IPS DF 4.7 (cell line): Measurements from ENCODE around the gene TRAPPC5.
"Not testable (repeated sequence)": the region's sequence is repeated elsewhere in the genome, so short reads cannot be mapped to it uniquely, and the experiment has no call there.

Experiments used
- DNase-seq: peaks from one replicate; pipeline ENCODE4 v3.0.0-alpha.2; 2013; ENCODE audit warnings: low spot score; ENCODE audit errors: extremely low read depth

TRAPPC5 gene

DNA sequence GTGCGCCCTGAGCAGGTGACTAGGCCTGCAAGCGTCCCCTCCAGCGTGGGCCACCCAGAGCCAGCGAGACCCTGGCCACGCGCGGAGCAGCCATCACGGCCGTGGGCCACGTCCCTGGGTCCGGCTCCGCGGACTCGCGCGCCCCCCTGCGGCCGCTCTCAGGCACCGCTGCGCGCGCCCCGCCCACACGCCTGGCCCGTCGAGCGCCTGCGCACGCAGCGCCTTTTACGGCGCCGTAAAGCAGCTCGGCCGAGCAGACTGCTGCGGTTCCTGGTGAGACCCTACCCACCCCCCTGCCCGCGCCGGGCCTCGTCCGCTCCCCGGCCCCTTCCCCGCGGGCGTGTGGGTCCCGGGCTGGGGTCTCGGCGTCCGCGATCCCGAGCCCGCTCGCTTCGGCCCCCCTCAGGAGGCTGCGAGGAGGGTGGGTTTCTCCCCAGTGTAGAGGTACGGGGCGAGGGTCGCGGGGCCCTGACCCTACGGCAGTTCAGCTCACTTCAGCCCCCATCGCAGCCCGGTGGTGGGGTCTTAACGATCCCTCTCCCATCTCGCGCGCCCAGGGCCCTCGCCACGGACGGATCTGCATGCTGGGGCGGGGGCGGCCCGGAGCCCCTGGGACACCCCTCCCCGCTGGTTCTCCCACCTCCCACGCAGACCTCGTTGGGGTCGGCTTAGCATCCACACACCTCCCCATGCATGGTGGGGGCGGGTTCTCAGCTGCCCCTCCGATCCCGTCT lies at the start of gene TRAPPC5:
TSS of gene TRAPPC5 (plus strand) at position 228 of the 734 bp plus-strand sequence. CDS start 1,421 bp downstream, outside the sequence.
- DNase-seq: no peak

DNA sequence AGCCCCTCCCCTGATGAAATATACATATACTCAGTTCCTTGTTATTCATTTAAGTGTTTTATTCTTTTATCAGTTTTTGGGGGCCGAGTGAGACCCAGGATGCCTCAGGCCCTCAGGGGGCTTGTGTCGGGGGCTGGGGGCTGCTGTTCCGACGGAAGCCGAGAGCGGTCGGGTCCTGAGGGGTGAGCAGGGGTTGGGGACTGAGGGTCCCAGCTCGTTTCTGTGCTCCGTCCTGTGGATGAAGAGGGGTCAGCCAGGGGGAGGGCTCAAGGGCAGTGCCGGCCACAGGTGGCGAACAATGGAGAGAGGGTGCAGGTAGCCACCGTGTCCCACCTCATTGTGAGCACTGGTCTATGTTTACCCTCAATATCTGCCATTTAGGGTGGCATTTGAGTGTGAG lies 49.1 kb upstream of the TRAPPC5 start:
- DNase-seq: no peak

DNA sequence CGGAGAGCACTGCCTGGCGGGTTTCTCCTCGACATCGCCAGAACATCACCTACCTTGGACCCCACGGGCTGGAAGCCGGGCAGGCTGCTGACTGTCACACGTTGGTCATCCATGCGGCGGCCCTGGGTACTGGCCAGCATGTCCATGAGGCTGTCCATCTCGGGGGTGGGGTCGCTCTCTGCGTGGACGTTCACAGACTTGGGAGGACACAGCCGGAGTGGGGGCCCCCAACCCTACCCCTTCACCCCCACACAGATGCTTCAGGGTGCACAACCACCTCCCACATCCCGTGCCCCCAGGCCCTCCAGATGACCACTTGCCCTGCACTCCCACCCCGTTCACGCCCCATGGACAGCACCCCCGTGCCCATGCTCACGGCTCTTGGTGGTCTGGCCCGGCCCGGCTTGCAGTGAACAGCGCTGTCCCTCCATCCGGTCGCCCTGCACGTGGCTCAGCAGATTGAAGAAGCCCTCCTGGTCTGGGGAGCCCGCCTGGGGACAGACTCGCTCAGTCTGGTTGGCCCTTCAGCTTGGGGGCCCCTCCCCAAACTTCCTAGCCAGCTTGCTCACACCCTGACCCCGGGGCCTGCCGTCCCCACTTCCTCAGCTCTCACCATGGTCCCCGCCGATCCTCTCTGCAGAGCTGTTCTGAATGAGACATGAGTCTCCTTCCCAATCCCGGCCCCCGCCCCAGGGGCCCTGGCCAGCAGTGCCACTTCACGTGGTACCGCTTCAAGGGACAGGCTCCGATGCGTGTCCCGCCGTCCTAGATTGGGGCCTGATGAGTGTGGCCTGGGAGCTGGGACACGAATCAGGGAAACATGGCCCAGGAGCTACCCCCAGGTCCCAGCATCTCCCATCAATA lies 48.1 kb upstream of the TRAPPC5 start:
- no peak for DNase-seq

DNA sequence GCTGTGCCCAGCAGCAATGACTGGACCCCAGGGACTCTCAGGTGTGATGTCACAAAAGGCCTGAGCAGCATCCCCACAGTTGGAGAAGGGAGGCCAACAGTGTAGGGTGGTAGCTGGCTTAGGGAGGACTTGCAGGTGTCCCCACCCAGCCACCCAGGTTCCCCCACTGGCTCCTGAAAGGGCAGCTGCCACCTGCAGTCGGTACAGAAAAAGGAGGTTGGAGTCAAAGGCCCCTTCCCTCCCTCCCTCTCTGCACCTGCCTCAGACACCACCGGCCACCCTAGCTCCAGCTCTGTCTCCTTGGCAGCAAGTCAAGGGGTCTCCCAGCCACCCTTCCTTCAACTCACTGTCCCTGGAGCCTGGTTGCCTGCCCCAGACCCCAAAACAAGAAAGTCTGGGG lies 46.9 kb upstream of the TRAPPC5 start, which contains the start of gene PCP2:
TSS of gene PCP2 (minus strand) at position 22 of the 400 bp plus-strand sequence. CDS start 262 bp downstream, outside the sequence.
- no peak for DNase-seq

DNA sequence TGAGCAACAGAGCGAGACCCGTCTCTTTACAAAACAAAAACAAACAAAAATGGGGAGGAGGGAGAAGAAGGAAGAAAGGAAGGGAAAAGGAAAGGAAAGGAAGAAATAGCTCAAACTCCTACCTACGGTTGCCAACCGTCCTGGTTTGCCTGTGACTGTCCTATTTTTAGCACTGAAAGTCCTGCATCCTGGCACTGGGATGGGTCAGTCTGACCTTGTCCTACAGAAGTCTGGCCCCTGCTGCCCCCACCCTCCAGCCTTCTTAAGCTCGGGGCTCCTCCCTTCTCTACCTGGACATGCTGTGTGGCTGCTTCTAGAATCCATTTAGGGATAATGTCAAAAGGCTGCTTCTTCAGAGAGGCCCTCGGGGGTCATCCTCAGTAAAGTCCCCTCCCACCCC lies 45.0 kb upstream of the TRAPPC5 start:
- DNase-seq: no peak

DNA sequence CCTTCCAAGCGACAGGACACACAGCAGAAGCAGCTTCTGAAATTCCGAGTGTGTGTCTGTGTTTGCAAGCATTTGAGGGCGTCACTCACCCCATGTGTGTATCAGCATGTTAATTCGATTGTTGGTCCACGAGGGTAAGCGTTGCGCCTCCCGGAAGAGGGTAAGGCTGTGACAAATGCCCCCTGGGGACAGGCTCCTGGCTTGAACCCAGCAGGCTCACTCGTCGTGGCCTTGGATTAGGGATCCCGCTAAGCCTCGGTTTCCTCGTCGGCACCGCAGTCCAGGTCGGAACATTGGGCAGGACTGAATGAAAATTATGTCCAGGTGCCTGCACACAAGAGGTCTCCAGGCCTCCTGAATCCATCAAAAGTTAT lies 44.3 kb upstream of the TRAPPC5 start:
- no peak for DNase-seq

DNA sequence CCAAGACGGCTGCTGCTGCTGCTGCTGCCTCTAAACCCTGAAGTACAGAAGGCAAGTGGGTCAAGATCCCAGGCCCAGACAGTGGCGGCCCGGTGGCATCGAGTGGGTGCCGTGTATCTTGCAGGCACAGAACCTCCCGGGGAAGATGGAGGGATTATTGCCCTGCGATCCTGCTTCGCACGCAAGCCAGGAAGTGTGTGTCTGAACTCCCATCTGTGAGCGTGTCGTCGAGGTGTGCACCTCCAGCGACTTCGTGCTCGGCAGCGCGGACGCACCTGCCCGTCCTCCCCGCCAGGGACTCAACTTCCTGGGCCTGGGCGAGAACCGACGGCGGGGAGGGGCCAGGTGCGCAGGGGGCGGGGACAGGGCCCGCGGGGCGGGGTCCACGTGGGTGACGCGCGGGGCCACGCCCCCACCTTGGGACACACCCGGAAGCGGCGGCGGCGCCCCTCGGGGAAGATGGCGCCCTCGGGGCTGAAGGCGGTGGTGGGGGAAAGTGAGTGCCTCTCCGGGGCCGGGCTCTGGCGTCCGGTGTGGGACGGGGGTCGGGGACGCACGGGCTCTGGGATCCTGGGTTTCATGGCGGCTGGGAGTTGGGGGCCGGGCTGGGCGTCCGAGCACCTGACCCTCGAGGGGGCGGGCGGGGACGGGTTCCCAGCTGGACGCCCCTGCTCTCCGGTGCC lies 43.8 kb upstream of the TRAPPC5 start, which contains the start of gene STXBP2:
TSS of gene STXBP2 (plus strand) at position 420 of the 683 bp plus-strand sequence. CDS start at position 460, 40 bp downstream.
- no peak for DNase-seq

DNA sequence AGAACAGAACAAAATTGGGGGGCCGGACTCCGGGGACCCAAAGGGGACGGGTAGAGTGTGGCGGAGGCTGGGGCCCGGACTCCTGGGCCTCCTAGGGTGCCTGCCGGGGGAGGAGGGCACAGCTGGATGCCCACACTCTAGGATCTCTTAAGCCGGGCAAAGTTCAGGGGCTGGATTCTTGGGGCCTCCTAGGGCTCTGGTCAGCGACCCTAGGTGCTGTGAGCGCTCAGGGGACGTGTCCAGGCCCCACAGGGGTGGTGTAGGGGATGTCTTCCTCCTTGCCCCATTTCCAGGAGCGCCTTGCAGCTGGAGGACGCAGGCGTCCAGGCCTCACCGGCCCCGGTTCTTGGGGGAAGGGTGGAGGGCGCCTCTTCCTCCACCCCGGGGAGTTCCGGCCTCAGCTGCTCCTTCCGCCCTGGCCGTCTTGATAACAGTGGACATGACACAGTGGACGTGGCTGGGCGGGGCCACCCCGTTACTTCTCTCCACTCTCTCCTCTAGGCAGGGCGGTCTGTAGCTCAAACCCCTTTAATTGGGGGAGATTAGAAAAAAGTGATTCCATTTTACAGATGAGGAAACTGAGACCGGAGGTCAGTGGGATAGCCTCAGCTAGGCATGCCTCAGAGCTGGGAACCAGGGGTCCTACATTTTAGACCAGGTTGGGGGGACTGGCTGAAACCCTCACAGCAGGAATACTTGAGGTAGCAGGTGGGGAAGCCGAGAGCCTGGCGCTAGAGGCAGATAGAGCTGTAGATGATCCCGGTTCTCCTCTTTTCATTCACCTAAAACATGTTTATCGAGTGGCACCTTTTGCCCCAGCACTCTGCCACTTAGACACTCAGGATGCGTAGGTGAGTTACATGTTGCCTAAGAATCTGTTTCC lies 43.0 kb upstream of the TRAPPC5 start:
- DNase-seq: no peak

DNA sequence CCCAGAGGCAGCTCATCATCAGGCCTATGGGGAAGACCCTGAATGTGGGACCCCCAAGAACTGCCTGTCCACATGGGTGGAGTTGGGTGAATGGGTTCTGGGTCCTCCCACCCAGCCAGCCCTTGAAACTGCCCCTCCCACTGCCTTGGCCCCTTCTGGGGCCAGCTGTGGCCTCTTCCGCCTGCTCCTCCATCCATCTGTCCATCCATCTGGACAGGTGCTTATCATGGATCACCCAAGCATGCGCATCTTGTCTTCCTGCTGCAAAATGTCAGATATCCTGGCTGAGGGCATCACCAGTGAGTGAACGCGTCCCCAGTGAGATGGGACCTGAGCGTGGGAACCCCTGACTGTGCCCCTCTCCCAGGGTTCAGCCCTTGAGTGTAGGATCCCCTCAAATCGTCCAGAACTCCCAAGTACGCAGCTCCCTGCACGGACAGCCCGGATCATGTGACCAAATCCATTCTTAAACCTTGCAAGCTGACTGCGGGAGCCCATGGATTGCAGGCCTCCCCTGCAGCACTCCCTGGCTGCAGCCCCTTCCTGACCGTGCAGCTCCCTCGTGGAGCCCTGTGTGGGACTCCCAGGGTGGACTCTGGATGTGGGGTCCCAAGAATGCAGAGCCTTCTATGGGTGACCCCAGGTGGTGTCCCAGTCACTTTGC lies 41.7 kb upstream of the TRAPPC5 start:
- no peak for DNase-seq

DNA sequence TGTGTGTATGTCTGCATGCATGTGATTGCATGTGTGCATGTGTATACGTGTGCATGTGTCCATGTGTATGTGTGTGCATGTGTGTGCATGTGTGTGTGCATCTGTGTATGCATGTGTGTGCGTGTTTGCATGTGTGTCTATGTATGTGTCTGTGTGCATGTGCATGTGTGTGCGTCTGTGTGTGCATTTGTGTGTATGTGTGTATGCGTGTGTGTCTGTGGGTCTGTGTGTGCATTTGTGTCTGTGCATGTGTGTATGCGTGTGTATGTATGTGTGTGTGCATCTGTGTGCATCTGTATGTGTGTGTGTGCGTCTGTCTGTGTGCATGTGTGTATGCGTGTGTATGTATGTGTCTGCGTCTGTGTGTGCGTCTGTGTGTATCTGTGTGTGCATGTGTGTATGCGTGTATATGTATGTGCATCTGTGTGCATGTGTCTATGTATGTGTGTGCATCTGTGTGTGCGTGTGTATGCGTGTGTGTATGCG lies 40.7 kb upstream of the TRAPPC5 start:
- DNase-seq: no peak

DNA sequence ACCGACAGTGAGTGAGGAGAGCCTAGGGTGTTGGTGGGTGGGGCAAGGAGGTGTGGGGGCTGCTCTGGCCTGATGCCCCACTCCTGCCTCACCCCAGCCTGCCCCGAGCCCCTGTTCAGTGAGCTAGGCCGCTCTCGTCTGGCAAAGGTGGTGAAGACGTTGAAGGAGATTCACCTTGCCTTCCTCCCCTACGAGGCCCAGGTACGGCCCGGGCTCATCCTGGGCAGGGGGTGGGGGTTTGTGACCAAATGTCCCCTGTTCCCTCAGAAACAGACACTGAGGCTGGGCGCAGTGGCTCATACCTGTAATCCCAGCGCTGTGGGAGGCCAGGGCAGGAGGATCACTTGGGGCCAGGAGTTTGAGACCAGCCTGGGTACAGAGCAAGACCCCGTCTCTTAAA lies 39.8 kb upstream of the TRAPPC5 start:
- DNase-seq: no peak

DNA sequence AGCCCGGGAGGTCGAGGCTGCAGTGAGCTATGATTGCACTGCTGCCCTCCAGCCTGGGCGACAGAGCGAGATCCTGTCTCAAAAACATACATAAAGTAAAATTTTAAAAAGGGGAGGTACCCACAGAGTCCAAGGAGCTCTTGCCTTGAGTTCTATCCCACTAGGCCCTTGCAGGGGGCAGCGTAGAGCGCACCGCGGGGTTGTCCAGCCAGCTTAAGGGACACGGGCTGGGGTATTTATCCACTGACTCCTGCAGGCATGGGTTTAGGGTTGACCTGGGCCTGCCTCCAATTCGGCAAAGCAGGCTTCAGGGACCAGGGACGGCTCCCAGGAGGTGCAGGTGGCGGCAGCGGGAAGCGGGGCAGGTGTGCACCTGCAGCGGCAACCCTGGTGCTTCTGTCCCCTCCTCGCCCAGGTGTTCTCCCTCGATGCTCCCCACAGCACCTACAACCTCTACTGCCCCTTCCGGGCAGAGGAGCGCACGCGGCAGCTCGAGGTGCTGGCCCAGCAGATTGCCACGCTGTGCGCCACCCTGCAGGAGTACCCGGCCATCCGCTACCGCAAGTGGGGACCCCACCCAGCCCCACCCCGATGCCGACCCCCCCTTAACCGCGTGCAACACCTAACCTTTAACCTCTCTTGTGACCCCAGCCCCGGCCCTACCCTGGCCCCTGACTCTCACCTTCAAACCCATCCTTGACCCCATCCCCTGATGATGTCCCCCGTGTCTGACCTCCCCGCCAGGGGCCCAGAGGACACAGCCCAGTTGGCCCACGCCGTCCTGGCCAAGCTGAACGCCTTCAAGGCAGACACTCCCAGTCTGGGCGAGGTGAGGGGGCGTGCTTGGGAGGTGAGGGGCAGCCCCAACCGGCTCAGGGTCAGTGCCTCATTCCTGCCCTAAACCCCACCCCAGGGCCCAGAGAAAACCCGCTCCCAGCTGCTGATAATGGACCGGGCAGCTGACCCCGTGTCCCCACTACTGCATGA lies 39.0 kb upstream of the TRAPPC5 start:
- no peak for DNase-seq

DNA sequence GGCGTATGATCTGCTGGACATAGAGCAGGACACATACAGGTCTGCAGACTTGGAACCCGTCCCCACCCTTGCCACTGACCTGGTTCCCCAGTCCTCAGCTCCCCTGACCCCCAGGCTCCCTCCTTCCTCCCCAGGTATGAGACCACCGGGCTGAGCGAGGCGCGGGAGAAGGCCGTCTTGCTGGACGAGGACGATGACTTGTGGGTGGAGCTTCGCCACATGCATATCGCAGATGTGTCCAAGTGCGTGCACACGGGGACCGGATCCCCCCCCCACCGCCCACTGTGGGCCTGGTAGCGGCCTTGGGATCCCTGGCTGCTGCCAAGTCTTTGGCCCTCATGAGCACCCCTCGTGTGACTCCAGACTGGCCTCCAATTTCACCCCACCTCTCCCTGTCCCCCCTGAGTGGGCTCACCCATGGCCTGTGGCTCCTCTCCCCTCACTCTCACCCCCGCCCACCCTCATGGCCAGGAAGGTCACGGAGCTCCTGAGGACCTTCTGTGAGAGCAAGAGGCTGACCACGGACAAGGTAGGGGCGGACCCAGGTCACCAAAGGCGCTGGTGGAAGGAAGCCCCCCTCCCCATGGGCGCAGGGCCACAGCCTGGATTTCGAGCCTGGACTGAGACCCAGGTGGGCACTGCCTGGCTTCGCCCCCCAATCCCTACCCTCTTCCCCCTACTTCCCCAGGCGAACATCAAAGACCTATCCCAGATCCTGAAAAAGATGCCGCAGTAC lies 38.2 kb upstream of the TRAPPC5 start:
- DNase-seq: no peak

DNA sequence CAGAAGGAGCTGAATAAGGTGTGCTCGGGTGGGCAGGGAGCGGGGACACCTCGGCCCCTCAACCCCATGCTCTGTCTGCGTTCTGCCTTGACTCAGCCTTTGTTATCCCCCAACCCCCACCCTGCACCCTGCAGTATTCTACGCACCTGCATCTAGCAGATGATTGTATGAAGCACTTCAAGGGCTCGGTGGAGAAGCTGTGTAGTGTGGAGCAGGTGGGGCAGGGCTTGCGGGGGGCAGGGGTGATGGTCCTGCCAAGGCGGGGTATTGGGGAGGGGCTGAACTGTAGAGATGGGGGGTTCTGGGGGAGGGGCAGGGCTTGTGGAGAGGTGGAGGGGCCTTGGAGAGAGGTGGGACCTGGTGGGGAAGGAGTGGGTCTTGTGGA lies 37.6 kb upstream of the TRAPPC5 start:
- DNase-seq: no peak

DNA sequence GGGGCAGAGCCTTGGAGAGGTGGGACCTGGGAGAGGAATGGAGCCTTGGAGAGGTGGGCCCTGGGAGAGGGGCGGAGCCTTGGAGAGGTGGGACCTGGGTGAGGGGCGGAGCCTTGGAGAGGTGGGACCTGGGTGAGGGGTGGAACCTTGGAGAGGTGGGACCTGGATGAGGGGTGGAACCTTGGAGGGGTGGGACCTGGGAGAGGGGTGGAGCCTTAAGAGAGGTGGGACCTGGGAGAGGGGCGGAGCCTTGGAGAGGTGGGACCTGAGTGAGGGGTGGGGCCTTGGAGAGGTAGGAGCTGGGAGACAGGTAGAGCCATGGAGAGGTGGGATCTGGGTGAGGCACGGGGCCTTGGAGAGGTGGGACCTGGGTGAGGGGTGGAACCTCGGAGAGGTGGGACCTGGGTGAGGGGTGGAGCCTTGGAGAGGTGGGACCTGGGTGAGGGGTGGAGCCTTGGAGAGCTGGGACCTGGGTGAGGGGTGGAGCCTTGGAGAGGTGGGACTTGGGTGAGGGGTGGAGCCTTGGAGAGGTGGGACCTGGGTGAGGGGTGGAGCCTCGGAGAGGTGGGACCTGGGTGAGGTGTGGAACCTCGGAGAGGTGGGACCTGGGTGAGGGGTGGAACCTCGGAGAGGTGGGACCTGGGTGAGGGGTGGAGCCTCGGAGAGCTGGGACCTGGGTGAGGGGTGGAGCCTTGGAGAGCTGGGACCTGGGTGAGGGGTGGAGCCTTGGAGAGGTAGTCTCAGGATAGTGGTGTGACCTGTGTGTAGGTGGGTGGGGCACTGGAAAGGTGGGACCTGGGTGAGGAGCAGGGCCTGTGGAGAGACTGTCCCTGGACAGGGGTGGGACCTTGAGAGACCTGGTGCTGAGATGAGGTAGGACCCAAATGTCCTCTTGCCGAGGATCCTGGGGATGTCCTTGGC lies 36.7 kb upstream of the TRAPPC5 start:
- not testable (repeated sequence) for DNase-seq

DNA sequence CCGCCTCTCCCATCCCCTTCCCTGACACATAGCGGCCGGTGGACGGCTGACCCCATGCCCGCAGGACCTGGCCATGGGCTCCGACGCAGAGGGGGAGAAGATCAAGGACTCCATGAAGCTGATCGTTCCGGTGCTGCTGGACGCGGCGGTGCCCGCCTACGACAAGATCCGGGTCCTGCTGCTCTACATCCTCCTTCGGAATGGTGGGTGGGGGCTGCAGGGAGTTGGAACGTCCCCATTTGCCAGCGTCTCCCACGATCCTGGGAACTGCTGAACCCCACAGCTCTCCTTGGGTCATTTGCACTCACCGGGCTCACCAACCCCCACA lies 36.1 kb upstream of the TRAPPC5 start:
- no peak for DNase-seq

DNA sequence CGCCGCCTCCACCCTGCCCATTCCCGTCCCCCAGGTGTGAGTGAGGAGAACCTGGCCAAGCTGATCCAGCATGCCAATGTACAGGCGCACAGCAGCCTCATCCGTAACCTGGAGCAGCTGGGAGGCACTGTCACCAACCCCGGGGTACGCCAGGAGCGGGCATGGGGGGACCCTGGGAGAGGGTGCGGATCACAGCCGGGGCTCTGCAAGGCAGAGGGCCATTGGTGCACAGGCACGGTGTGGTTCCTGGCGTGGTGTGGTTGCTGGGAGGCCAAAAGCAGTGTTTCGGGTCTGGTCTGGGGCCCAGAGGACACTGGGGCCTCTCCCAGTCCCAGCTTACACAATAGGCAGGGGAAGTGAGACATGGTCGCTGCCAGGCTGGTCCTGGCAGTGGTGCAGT lies 35.5 kb upstream of the TRAPPC5 start:
- DNase-seq: no peak
